ENCODE results near the gene THOP1.
"Not testable (repeated sequence)": the region's sequence is repeated elsewhere in the genome, so short reads cannot be mapped to it uniquely, and the experiment has no call there.

The THOP1 gene

DNA sequence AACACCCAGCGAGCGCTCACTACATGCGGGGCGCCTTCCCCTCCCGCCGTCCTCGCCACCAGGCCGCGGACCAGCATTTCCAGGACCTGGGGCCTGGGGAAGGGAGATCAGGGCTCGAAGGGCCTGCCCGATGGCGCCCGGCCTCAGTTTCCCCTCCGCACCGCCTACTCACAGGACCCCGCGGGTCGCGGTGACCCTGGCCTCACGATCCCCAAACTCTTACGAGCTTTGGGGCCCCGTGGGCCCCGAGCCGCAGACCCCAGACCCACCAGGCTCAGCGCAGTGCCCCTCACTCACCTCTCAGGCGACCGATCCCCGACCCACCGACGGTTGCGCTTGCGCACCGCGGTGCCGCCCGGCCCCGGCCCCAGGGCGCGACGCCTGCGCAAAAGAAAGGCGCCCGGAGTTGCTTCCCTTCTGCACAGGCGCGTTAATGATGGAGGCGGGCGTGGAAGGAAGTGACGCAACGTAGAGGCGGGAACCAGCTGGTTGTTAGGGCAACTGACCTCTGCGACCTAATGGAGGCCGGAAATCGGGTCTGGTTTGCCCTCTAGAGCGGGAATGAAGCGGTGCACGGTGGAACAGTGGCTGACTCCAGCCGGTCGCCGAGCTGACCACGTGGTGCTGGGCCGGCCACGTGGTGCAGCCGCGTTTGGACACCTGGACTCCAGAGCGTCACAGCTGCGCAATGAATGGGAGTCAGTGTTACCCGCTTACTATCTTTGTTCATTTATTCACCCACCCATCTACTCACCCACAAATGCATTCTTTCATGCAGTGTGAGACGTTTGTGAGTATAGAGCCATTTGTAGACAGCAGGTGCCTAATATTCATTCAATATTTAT is 2.1 kb upstream of the THOP1 start, which contains the start of gene SGTA:
SGTA (minus strand) TSS at position 338 of the 845 bp plus-strand sequence. CDS start 14,205 bp downstream, outside the sequence.
- DNase-seq: peak; percentile 99

DNA sequence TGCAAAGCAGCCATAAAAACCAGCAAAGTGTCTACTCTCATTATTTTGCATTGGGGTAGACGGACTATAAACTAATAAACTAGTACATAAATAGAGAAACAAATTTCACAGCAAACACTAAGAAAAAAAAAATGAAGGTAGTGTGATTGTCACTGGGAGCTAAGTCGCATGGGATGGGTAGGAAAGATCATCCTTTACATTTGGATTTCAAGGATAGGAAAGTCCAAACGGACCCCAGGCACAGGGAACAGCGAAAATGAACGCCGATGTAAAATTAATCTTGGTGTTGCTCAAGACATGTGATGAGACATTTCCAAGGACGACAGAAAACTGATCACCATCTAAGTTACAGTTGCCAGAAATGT is 1.5 kb upstream of the THOP1 start:
- no peak for DNase-seq

DNA sequence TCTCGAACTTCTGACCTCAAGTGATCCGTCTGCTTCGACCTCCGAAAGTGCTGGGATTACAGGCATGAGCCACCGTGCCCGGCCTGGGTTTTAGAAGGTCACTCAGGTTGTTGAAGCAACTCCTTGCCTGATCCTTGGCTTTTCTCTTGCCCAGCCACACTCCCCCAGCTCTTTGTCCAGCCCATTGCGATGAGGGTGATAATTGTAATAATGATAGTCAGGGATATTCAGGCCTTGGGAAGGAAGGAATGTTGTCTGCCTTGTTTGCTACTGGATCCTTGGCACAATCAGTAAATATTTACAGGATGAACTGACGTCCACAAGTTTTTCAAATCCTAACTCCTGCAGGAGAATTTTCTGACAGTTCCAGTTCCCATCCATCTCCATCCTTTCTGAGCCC is 1.8 kb downstream of the THOP1 start:
- DNase-seq: no peak

DNA sequence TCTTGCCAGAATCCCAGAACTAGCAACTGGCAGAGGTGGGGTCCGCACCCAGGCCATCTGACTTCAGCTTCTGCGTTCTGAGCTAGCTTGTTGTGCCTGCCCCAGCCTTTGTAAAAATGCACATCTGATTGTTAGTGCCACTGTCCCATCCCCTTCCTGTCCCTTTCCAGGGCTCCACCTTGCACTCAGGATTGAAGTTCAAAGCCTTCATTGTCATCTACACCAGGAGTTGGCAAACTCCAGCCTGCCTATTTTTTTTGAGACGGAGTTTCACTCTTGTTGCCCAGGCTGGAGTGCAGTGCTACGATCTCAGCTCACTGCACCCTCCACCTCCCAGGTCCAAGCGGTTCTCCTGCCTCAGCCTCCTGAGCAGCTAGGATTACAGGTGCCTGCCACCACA is 2.9 kb downstream of the THOP1 start:
- DNase-seq: no peak

DNA sequence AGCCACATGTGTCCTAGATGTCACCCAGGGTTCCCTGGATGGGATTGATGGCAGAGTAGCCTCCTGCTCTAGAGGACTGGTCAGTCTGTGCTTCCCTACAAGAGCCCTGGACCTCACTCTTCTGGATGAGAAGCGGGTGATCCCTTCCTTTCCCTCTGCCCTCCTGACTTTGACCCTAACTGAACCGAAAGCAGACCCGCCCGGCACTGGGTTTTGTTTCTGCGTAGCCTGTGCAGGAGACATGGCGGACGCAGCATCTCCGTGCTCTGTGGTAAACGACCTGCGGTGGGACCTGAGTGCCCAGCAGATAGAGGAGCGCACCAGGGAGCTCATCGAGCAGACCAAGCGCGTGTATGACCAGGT is 4.9 kb downstream of the THOP1 start:
- no peak for DNase-seq

DNA sequence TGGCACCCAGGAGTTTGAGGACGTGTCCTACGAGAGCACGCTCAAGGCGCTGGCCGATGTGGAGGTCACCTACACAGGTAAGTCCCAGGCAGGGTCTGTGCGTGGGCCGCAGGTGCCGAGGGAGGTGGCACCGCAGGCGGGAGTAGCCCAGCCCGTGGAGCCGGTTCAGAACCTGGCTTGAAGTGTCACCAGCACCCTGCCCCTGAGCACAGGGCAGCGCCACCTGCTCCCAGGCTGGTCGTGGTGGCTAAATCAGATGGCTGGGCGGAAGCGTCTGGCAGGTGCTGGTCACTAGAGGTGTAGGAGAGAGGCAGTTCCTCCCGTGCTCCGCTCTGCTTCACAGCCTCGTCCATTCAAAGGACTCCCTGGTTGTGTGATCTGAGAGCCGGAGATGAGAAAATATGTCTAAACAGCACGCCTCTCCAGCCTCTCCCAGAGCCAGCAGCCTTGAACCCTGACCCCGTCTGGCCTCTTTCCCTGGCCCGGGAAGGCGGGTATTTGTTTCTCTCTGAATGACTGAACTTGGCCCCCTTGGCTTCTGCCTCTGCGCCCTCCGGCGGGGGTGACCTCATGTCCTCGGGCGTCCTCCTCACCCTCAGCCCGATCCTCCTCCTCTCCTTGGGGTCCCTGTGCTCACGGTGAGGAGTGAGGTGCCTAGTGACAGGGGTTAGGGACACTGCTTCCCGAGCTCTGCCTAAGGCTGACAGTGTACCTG is 5.4 kb downstream of the THOP1 start:
- DNase-seq: no peak

DNA sequence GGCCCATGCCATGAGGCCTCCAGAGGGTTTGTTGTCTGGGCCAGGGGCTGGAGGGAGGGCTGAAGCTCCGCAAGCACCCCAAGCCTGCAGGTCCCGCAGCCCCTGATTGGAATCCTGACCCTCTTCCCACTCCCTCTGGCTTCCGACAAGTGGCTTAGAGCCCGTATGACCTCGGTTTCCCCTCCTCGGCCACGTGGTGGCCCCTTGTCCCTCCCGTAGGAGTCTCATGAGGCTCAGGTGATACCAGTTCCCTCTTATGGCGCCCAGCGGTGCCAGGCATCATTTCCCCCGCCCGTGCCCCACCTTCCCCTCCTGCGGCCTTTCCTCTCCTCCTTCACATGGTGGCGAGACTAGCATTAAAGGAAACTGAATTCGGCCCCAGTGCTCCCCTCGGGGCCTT is 6.1 kb downstream of the THOP1 start:
- DNase-seq: no peak

DNA sequence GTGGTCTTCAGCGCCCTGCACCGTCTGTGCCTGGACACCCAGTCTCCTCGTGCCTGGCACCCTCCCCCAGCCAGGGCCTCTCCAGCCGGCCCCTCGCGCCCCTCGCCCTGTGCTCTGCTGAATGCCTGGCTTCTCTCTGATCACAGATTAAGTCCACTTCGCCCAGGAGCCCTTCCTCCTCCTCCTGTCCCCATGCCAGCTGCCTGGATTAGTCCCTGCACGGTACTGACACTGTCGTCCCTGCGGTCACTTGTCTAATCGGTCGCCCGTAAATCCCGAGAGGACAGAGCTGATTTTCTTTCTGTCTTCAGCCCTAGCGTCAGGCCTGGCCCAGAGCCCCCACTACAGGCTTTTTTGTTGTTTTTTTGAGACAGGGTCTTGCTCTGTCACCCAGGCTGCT is 6.6 kb downstream of the THOP1 start:
- DNase-seq: no peak

DNA sequence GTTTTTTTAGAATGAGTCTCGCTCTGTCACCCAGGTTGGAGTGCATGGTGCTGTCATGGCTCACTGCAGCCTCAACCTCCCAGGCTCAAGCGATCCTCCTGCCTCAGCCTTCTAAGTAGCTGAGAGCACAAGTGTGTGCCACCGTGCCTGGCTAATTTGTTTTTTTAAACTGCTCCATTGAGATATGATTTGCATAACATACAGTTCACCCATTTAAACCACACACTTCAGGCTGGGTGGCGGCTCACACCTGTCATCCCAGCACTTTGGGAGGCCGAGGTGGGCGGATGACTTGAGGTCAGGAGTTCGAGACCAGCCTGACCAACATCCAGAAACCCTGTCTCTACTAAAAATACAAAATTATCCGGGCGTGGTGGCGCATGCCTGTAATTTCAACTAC is 7.4 kb downstream of the THOP1 start:
- DNase-seq: not testable (repeated sequence)

DNA sequence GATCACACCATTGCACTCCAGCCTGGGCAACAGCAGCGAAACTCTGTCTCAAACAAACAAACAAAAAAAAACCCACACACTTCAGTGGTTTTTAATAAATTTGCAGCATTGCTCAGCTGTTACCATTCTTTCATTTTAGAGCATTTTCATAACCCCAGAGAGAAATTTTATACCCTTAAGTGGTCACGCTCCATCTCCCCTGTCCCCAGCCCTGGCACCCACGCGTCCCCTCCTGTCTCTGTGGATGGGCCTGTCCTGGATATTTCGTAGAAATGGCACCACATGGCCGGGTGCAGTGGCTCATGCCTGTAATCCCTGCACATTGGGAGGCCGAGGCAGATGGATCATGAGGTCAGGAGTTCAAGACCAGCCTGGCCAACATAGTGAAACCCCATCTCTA is 7.8 kb downstream of the THOP1 start:
- DNase-seq: no peak

DNA sequence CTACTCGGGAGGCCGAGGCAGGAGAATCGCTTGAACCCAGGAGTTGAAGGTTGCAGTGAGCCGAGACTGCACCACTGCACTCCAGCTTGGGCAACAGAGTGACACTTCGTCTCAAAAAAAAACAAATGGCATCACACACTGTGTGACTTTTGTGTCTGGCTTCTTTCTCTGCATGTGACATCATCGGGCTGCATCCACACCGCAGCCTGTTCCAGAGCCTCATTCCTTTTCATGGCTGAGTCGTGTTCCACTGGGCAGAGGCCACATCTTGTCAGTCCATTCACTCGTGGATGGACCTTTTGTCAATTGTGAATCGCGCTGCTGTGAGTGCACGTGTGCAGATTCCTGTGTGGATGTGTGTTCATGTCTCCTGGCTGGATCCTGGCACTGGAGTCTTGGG is 8.3 kb downstream of the THOP1 start:
- no peak for DNase-seq

DNA sequence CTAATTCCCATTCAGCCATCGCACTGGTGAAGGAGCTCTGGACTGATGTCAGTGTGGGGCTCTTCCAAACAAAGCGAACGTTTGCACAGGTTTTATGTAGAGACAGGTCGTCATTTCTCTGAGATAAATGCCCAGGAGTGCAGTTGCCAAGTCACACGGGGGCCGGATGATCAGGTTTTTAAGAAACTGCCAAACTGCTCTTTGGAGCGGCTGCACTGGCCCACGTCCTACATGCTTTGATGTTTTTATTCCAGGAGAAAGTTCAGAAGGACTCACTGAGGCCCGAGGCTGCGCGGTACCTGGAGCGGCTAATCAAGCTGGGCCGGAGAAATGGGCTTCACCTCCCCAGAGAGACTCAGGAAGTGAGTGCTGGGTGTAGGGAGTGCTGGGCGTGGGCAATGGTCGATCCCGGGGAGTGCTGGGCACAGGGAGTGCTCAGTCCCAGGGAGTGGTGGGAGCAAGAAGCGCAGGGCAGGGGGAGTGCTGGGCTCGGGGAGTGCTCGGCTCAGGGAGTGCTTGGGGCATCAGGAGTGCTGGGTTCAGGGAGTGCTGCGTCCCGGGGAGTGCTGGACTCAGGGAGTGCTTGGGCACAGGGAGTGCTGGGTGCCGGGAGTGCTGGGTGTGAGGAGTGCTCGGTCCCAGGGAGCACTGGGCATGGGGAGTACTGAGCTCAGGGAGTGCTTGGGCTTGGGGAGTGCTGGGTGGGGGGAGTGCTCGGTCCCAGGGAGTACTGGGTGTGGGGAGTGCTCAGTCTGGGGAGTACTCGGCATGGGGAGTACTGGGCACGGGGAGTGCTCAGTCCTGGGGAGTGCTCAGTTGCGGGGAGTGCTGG is 10.7 kb downstream of the THOP1 start:
- no peak for DNase-seq

DNA sequence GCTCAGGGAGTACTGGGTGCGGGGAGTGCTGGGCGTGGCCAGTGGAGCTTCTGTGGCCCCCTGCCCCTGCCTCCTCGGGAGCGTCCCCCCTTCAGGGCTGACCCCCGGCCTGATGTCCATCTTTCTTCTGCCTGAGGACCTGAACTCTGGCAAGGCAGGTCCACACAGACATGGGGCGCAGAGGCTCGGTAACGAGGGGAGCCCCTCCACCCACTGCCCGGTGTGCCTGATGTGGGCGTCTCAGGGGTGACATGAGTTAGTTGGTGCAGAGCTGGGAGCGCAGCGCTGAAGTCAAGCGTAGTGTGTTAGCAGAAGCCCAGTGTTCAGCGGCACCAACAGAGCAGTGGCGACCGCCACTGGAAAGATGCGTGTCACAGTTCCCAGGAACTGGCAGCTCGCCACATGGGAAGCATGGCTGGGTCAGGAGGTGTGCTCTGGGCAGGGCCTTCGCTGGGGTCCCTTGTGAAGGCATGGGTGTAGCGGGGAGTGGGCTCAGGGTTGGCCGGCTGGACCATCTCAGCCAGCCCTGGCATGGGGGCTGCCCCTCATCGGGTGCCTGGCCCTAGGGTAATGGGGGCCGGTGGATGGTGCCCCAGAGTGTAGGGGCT is 11.5 kb downstream of the THOP1 start:
- DNase-seq: no peak

DNA sequence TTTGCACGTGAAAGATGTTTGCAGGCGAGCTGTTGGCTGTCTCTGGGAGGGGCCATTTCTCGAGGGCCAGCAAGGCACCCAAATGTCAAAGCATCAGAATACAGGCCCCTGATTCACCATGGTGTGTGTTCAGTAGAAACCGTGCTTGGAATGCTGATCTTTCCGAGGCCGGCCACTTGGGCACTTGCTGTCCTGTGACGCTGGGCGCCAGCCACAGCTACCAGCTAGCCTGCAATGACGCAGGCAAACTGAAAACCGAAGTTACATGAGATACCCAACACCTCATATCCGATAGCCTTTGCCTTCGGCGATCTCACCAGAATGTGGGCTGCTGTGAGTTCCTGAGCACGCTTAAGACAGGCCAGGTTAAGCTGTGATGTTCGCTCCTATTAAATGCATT is 12.0 kb downstream of the THOP1 start:
- no peak for DNase-seq

DNA sequence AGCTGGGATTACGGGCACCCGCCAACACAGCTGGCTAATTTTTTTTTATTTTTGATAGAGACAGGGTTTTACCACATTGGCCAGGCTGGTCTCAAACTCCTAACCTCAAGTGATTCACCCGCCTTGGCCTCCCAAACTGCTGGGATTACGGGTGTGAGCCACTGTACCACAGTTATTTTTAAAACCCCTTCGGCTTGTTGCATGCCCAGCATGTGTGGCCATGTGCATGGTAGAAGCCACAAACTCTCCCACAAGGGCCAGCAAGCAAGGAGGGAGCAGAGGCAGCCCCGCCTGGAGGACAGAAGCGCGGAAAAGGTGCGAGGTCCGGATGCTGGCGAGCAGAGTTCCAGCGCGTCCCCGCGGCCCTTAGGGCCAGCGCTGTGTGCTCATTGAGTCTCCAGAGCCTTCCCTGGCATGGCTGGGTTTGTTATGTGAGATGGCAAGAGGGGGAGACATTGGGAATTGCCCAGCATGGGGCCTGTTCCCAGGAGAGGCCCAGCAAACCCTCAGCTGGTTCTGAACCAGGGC is 12.9 kb downstream of the THOP1 start:
- no peak for DNase-seq

DNA sequence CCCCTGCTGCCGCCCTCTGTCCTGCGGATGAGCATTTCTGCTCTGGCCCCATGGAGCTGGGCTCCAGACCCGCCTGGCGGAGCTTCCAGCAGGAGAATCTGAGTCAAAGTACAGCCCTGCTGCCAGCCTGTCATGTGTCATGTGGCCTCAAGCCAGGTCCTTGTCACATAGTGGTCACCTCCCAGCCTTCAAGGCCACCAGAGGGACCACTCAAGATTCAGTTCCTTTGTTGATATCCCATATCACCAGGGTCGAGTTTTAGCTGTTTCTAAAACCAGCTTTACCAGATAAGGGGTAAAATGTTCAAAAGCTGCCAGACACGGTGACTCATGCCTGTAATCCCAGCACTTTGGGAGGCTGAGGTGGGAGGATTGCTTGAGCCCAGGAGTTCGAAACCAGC is 13.4 kb downstream of the THOP1 start:
- no peak for DNase-seq

DNA sequence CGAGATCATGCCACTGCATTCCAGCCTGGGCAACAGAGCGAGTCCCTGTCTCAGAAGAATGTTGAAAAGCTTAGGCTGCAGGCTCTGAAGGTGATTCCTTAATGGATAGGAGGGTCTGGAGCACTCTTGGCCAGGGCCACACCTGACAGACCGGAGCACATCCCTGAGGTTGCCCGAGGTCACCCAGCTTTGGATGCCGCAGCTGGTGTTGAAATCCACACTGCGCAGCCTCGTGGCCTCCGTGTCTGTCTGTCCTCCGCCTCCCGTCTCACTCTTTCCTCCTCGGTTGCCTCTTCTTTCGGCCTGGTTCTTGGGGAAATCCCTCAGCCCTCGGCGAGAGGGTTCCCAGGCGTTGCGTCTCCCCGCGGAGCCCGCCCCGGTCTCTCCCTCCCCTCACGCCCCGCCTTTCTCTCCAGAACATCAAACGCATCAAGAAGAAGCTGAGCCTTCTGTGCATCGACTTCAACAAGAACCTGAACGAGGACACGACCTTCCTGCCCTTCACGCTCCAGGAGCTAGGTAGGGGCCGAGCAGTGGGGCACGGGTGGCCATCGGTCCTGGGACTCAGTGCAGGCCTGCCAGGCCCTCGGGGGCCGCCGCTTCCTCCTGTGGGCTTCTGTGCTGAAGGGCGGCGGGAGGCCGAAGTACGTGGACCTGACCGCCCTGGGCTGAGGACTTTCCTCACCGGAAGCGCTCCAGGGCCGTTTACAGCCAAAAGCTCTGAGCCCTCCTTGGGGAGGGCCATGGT is 14.1 kb downstream of the THOP1 start:
- DNase-seq: no peak

DNA sequence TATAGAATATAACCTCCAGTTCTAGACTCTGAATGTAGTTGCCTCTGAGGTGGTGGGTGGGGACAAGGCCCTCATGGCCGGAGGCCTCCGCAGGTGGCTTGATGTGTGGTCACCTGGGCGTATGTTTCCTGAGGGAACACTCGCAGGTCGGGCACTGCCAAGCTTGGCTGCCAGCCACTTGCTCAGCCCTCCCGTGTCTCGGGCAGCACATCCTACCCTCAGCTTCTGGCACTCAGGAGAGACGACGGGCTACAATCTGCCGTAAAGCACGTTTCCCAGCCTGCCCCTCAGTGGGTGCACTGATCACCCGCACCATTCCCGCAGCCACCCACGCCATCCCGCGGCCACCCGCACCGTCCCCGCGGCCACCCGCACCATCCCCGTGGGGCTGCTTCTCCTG is 15.2 kb downstream of the THOP1 start:
- no peak for DNase-seq

DNA sequence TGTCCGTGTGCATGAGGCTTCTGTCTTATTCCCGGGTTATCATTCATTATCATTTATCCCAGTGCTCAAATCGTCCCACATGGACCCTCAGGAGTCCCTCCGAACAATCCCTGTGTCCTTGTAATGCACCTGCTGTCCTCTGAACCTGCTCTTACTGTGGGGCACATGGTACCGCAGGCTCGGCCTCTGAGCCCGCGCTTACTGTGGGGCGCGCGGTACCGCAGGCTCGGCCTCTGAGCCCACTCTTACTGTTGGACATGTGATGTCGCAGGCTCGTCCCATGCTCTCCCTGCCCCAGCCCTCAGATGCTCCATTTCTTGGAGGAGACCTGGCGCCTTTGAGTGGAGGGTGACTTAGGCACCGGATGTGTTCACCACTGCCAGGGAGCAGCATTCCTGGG is 17.5 kb downstream of the THOP1 start:
- DNase-seq: no peak

DNA sequence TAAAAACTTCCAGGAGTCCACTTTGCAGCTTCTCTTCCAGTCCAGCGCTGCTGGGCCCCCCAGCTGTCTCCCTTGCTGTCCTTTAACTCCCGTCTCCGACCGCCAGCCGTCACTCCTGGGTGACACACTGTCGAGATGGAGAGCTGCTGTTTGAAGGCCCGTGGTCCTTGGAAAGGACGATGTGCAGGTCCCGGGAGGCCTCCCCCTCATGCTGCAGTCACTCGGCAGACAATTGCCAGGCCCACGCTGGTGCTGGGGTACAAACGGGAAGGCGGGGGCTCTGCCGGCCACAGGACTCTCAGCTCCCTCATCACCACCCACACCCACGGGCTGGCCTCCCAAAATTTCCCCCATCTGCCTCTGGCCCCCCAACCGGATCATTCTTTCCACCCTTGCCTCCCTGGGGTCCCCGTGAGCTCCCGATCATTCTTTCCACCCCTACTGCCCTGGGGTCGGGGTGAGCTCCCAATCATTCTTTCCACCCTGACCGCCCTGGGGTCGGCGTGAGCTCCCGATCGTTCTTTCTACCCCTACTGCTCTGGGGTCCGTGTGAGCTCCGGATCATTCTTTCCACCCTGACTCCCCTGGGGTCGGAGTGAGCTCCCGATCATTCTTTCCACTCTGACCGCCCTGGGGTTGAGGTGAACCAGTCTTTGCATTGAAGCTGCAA is 18.3 kb downstream of the THOP1 start:
- DNase-seq: no peak

DNA sequence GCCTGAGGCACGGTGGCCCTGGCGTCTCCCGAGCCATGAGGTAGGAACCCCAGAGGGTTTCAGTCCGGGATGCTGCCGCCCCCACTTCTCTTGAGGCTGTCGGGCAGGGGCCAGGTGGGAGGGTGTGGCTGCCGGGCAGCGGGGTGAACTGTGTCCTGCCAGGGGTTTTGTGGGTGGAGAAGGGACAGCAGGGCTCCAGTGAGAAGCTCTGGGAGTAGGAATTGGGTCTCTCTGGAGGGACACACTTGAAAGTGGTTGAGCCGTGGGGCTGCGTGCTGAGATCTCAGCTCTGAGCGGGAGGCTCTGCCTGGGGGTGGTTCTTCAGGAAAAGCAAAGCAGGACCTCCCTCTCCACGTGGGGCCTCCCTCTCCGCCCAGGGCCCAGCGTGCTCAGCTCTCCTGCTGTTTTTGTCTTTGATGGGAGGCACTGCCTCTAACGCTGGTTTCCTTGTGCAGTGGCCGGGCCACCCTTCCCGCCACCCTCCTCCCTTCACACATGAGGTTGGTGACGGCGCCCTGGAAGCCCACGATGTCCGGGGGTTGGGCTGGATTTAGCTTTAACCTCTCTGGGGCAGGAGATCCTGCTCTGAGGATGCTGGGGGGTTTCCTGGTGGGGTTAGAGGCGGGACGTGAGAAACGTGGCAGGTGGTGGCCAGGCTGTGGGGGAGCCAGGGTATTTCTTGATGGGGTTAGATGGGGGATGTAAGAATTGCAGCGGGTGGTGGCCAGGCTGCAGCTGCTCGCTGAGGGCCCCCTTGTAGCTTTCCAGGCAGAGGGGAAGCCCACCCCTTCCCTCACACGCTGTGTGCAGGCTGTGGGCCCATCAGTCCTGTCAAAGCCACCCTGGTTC is 19.1 kb downstream of the THOP1 start:
- DNase-seq: no peak
